ENCODE data around the gene RBM19. TPM values are rescaled to one million over a fixed set of nuclear protein-coding genes. Genes with fewer than 3 reads are reported as not detected.

The RBM19 gene
- total and polyA plus RNA-seq, 11 donors: 12.7 to 27.1 (median 17.4) TPM

DNA sequence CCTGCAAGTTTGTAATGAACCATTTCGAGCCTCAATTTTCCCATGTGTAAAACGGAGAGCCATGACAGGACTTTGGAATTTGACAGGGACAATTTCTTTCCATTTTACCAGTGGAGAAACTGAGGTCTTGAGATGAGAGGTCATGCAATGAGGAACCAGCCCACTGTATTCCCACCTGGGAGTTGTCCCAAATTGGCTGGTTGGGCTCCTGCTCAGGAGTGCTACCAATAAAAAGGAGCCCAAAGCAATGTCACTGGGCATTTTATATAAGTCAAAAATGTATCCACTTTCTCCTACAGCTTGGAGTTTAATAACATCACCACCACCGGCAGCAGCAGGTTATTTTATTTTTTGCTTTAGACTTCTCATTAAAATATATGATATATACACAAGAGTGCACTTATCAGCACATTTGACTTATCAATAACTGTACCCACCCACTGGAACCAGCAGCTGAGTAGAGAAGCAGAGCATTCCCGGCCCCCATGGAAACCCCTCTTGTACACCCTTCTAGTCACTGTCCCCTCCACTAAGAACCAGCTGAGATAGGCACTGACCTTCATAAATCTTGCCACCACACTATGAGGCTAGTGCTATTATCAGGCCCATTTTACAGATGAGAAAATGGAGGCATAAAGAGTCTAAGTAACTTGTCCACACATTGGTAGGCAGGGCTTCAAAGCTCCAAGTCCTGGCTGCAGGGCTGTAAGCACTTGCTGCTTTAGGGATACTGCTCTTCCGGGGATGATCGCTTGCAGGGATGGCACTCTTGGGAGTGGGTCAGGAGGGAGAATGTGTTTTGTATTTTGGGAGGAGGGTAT is 25.3 kb upstream of the RBM19 start:
- intact Hi-C loops (cut with DNase I): no loop called here
- peaks cover 0 to 45% (median 11%) of the 10 kb centered on the region in 9 donors for H3K27me3 ChIP-seq
- WGBS, 4 donors: 58 to 85% (median 67%) methylated on average over 6 of the region's 6 CpGs
- no peak overlapping the region for H3K27ac ChIP-seq
- no peaks in the 10 kb centered on the region for H3K36me3 ChIP-seq
- ATAC-seq: no peak
- TF ChIP-seq, protein P1, sequence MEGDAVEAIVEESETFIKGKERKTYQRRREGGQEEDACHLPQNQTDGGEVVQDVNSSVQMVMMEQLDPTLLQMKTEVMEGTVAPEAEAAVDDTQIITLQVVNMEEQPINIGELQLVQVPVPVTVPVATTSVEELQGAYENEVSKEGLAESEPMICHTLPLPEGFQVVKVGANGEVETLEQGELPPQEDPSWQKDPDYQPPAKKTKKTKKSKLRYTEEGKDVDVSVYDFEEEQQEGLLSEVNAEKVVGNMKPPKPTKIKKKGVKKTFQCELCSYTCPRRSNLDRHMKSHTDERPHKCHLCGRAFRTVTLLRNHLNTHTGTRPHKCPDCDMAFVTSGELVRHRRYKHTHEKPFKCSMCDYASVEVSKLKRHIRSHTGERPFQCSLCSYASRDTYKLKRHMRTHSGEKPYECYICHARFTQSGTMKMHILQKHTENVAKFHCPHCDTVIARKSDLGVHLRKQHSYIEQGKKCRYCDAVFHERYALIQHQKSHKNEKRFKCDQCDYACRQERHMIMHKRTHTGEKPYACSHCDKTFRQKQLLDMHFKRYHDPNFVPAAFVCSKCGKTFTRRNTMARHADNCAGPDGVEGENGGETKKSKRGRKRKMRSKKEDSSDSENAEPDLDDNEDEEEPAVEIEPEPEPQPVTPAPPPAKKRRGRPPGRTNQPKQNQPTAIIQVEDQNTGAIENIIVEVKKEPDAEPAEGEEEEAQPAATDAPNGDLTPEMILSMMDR (IDR thresholded peaks at IDR 0.05): no peak
- no peak for TF ChIP-seq POLR2A (IDR thresholded peaks at IDR 0.05)
- H3K9me3 ChIP-seq: no peaks in the 10 kb centered on the region
- no peak overlapping the region for H3K4me3 ChIP-seq
- no peak for DNase-seq
- no peaks in the 10 kb centered on the region for H3K4me1 ChIP-seq

- Histone ChIP-seq H3K9me3 (no peaks in the 10 kb centered on the region), H3K4me3 (no peak overlapping the region), H3K36me3 (no peaks in the 10 kb centered on the region), H3K27me3 (peaks cover 0 to 45% (median 11%) of the 10 kb centered on the region in 9 donors), H3K4me1 (no peaks in the 10 kb centered on the region), H3K27ac (no peak overlapping the region)
- ATAC-seq (no peak), DNase-seq (no peak)
- TF ChIP-seq POLR2A (IDR thresholded peaks at IDR 0.05): no peak
- TF ChIP-seq, protein P1 (IDR thresholded peaks at IDR 0.05): no peak
- intact Hi-C loops (cut with DNase I): no loop called here
- 31 to 37% (median 33%) methylated on average over 10 of the region's 10 CpGs for WGBS, 4 donors
These were observed 24.4 kb upstream of the RBM19 start for GRCh38 chr12:113990250-113991223.

- no peak for TF ChIP-seq POLR2A (IDR thresholded peaks at IDR 0.05)
- TF ChIP-seq, protein P1 (IDR thresholded peaks at IDR 0.05): no peak
- WGBS, 4 donors: 84 to 87% (median 86%) methylated on average over 4 of the region's 4 CpGs
- intact Hi-C loops (cut with DNase I): loop anchor here in 3 of 10 donors (10.0 kb wide), 2 partner anchors 646 to 1926 kb away; no protein-coding TSS in a partner anchor
These were observed 22.9 kb upstream of the RBM19 start for GRCh38 chr12:113988976-113989375.

More at GRCh38 chr12:113988976-113989375, 22.9 kb upstream of the RBM19 start:
- H3K4me3 ChIP-seq: no peak overlapping the region
- H3K27me3 ChIP-seq: peaks cover 0 to 41% (median 11%) of the 10 kb centered on the region in 9 donors
- no peaks in the 10 kb centered on the region for H3K9me3 ChIP-seq
- no peak overlapping the region for H3K27ac ChIP-seq
- no peaks in the 10 kb centered on the region for H3K36me3 ChIP-seq
- DNase-seq (no peak), ATAC-seq (no peak)
- H3K4me1 ChIP-seq: no peaks in the 10 kb centered on the region

All from heart left ventricle (tissue), 16 donors.